ENCODE results near the gene CD47. TPM values are rescaled to one million over a fixed set of nuclear protein-coding genes. Genes with fewer than 3 reads are reported as not detected.

CD47 gene
- 81.3 and 102 TPM in 2 replicates for total RNA-seq (ENCODE audit: low replicate concordance)

GRCh38 chr3:108090701-108091497 lies at the start of gene CD47:
CD47 (minus strand) TSS chr3:108091031; CDS start chr3:108090908, 123 bp downstream.
- Mint-ChIP-seq H3K4me3 (peak within 1 kb of the TSS; percentile 96), H3K27me3 (ENCODE audit: insufficient read depth, low read depth) (peaks cover 2% of the 10 kb centered on the region), H3K9me3 (peaks cover 3% of the 10 kb centered on the region), H3K27ac (peak within 1 kb of the TSS; percentile 87), H3K36me3 (no peaks in the 10 kb centered on the region), H3K4me1 (peaks cover 12% of the 10 kb centered on the region)
- Histone ChIP-seq H3K27ac (no peak within 1 kb of the TSS), H3K4me2 (peak within 1 kb of the TSS; percentile 95), H4K20me1 (ENCODE audit: low read depth) (no peaks in the 10 kb centered on the region), H3K27me3 (peaks cover 40% of the 10 kb centered on the region), H3K36me3 (no peaks in the 10 kb centered on the region), H3K9me3 (ENCODE audit: low read depth) (no peaks in the 10 kb centered on the region), H3F3A (ENCODE audit: low read depth) (peaks cover 3% of the 10 kb centered on the region), H3K9ac (no peak within 1 kb of the TSS), H3K4me3 (peak within 1 kb of the TSS; percentile 88), H3K4me1 (peaks cover 12% of the 10 kb centered on the region), H2AFZ (replicated peaks) (peak within 1 kb of the TSS; percentile 59), H3K79me2 (ENCODE audit: low read depth) (peaks cover 21% of the 10 kb centered on the region)
- TF ChIP-seq EZH2 (IDR thresholded peaks at IDR 0.05), result no peak
- TF ChIP-seq CTCF (IDR thresholded peaks at IDR 0.05), result no peak
- TF ChIP-seq EZH2phosphoT487 (IDR thresholded peaks at IDR 0.05), result peak; percentile 47
- DNase-seq (ENCODE audit: low spot score), result peak; percentile 96

DNA sequence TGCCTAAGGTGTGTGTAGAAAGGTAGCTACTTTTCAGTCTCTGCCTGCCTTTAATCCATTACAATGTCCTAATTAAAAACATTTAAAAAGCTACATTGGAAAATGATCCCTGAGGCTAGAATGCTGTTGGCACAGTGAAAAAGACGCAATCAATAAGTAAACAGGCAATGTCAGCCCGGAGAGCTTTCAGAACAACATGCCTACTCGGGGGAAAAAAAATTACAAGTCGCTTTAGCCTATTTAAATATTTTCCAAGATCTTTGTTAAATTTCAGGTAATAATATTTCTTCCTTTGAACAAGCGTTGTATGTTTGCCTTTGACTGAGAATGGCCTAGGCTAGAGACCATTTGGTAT lies 46.6 kb upstream of the CD47 start:
- Histone ChIP-seq H3K36me3 (no peaks in the 10 kb centered on the region), H3K9me3 (ENCODE audit: low read depth) (no peaks in the 10 kb centered on the region), H3K4me1 (peaks cover 17% of the 10 kb centered on the region), H3K27ac (no peak overlapping the region), H3K4me2 (no peak overlapping the region), H2AFZ (replicated peaks) (no peak overlapping the region), H3K4me3 (no peak overlapping the region), H3K9ac (no peak overlapping the region), H3K79me2 (ENCODE audit: low read depth) (no peaks in the 10 kb centered on the region), H3F3A (ENCODE audit: low read depth) (no peaks in the 10 kb centered on the region), H3K27me3 (no peaks in the 10 kb centered on the region), H4K20me1 (ENCODE audit: low read depth) (no peaks in the 10 kb centered on the region)
- DNase-seq (ENCODE audit: low spot score), result no peak
- Mint-ChIP-seq H3K4me3 (no peak overlapping the region), H3K27ac (no peak overlapping the region), H3K36me3 (no peaks in the 10 kb centered on the region), H3K27me3 (ENCODE audit: insufficient read depth, low read depth) (peaks cover 4% of the 10 kb centered on the region), H3K4me1 (peaks cover 11% of the 10 kb centered on the region), H3K9me3 (no peaks in the 10 kb centered on the region)
- TF ChIP-seq EZH2 (IDR thresholded peaks at IDR 0.05), result no peak
- no peak for TF ChIP-seq EZH2phosphoT487 (IDR thresholded peaks at IDR 0.05)
- TF ChIP-seq CTCF (IDR thresholded peaks at IDR 0.05), result no peak

DNA sequence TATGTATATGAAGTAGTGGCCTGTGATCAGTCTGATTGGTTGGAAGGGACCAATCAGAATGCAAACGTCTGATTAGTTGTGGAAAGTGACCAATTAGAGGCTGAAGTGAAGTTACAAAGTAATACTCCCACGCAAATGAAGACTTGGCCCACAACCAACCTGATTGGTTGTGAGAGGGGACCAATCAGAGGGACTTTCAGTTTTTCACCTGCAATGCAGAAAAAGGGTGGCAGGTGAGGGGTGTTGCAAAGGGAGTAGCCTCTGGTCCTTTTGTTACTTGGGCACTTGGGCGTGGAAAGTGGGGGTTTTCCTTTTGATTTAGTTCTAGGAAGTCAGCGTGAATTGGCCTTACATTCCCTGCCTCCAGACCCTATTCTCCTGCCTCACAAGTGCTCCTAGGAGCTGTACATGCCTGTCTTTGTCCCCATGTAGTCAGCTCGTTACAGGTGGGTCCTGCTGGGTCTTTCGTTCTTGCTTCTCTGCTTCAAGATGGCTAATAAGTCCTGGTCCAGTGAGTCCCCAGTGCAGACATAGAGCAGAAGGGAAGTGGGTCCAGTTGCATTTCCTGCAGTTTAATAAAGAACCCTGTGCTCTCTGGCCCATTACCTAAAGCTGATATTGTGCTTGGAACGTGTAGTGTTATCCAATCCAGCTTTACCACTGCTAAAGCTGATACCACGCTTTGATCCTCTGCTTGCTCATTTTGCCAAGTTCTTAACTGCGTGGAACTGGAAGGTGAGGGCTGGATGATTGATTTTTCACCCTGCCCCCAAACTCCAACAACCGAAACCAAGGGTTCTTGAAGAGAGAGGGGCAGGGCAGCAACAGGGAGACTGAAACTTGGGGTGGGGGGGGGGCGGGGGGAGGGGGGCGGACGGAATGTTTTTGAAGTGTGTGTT lies 46.0 kb upstream of the CD47 start:
- no peak overlapping the region for H3K4me3 ChIP-seq
- TF ChIP-seq EZH2phosphoT487 (IDR thresholded peaks at IDR 0.05), result no peak
- TF ChIP-seq EZH2 (IDR thresholded peaks at IDR 0.05), result no peak
- no peak for TF ChIP-seq CTCF (IDR thresholded peaks at IDR 0.05)
- DNase-seq (ENCODE audit: low spot score), result no peak
- no peak overlapping the region for H2AFZ ChIP-seq (replicated peaks)
- H3K4me2 ChIP-seq, result no peak overlapping the region
- H3K27ac Mint-ChIP-seq, result no peak overlapping the region
- H3K4me1 ChIP-seq, result peaks cover 18% of the 10 kb centered on the region
- no peak overlapping the region for H3K4me3 Mint-ChIP-seq
- H3K79me2 ChIP-seq (ENCODE audit: low read depth), result no peaks in the 10 kb centered on the region
- no peaks in the 10 kb centered on the region for H3F3A ChIP-seq (ENCODE audit: low read depth)
- no peak overlapping the region for H3K27ac ChIP-seq
- H3K9me3 ChIP-seq (ENCODE audit: low read depth), result no peaks in the 10 kb centered on the region
- no peaks in the 10 kb centered on the region for H3K36me3 Mint-ChIP-seq
- peaks cover 16% of the 10 kb centered on the region for H3K4me1 Mint-ChIP-seq
- no peak overlapping the region for H3K9ac ChIP-seq
- no peaks in the 10 kb centered on the region for H4K20me1 ChIP-seq (ENCODE audit: low read depth)
- H3K36me3 ChIP-seq, result no peaks in the 10 kb centered on the region
- no peaks in the 10 kb centered on the region for H3K9me3 Mint-ChIP-seq
- no peaks in the 10 kb centered on the region for H3K27me3 ChIP-seq
- H3K27me3 Mint-ChIP-seq (ENCODE audit: insufficient read depth, low read depth), result peaks cover 4% of the 10 kb centered on the region
